Parathyroid adenoma (tissue), 2 donors: ENCODE results near the gene GLIPR2.

ENCODE experiments used
- H2AFZ ChIP-seq: fragments of 300-600 bp; sonication (generic); one replicate; pipeline ENCODE4 v1.7.0; 2017; ENCODE audit warnings: antibody characterized with exemption, mild to moderate bottlenecking
- H3K27ac ChIP-seq: fragments of 300-600 bp; sonication (generic); one replicate; pipeline ENCODE4 v1.7.0; 2017
- H3K27me3 ChIP-seq: fragments of 300-600 bp; sonication (generic); one replicate; pipeline ENCODE4 v1.7.0; 2017; ENCODE audit warnings: low read length; ENCODE audit not compliant: control insufficient read depth, insufficient read depth
- H3K36me3 ChIP-seq: fragments of 300-600 bp; sonication (generic); one replicate; pipeline ENCODE4 v1.7.0; 2017; ENCODE audit warnings: low read length; ENCODE audit not compliant: control insufficient read depth, insufficient read depth
- H3K4me1 ChIP-seq: fragments of 300-600 bp; sonication (generic); one replicate; pipeline ENCODE4 v1.7.0; 2017; ENCODE audit warnings: control low read depth
- H3K4me2 ChIP-seq: fragments of 300-600 bp; sonication (generic); one replicate; pipeline ENCODE4 v1.7.0; 2017; ENCODE audit warnings: low read length
- H3K4me3 ChIP-seq: fragments of 300-600 bp; sonication (generic); one replicate; pipeline ENCODE4 v1.7.0; 2017; ENCODE audit warnings: low read depth, low read length
- H3K79me2 ChIP-seq: fragments of 300-600 bp; sonication (generic); one replicate; pipeline ENCODE4 v1.7.0; 2017; ENCODE audit warnings: control low read depth
- H3K9ac ChIP-seq: fragments of 300-600 bp; sonication (generic); one replicate; pipeline ENCODE4 v1.7.0; 2017; ENCODE audit warnings: mild to moderate bottlenecking
- H3K9me3 ChIP-seq: fragments of 300-600 bp; sonication (generic); one replicate; pipeline ENCODE4 v1.7.0; 2017; ENCODE audit warnings: low read length; ENCODE audit not compliant: control insufficient read depth
- CTCF ChIP-seq: fragments of 300-600 bp; sonication (generic); IDR thresholded peaks from one replicate; pipeline ENCODE4 v1.7.0; 2017; ENCODE audit warnings: antibody characterized with exemption, mild to moderate bottlenecking
- donor health status: primary hyperparathyroidism.

The GLIPR2 gene

GRCh38 chr9:36210722-36211121 lies 74.2 kb downstream of the GLIPR2 start:
- Histone ChIP-seq H3K4me3 (no peak overlapping the region), H3K4me2 (no peak overlapping the region), H3K36me3 (no peaks in the 10 kb centered on the region), H3K79me2 (peaks cover 9% of the 10 kb centered on the region), H3K4me1 (no peaks in the 10 kb centered on the region), H2AFZ (no peak overlapping the region), H3K27me3 (no peaks in the 10 kb centered on the region), H3K9me3 (no peaks in the 10 kb centered on the region), H3K9ac (no peak overlapping the region), H3K27ac (no peak overlapping the region)
- no peak for TF ChIP-seq CTCF

GRCh38 chr9:36211510-36211909 lies 75.0 kb downstream of the GLIPR2 start:
- Histone ChIP-seq H3K4me1 (no peaks in the 10 kb centered on the region), H3K9me3 (no peaks in the 10 kb centered on the region), H3K36me3 (no peaks in the 10 kb centered on the region), H2AFZ (no peak overlapping the region), H3K27ac (no peak overlapping the region), H3K9ac (no peak overlapping the region), H3K4me3 (no peak overlapping the region), H3K4me2 (no peak overlapping the region), H3K79me2 (peaks cover 5% of the 10 kb centered on the region), H3K27me3 (no peaks in the 10 kb centered on the region)
- TF ChIP-seq CTCF, result no peak

- H3K36me3 ChIP-seq, result no peaks in the 10 kb centered on the region
- H3K4me3 ChIP-seq, result no peak overlapping the region
- no peaks in the 10 kb centered on the region for H3K9me3 ChIP-seq
- no peaks in the 10 kb centered on the region for H3K27me3 ChIP-seq
- no peak overlapping the region for H2AFZ ChIP-seq
- no peak for TF ChIP-seq CTCF
- H3K9ac ChIP-seq, result no peak overlapping the region
- H3K4me2 ChIP-seq, result no peak overlapping the region
- peaks cover 5% of the 10 kb centered on the region for H3K79me2 ChIP-seq
- no peaks in the 10 kb centered on the region for H3K4me1 ChIP-seq
- H3K27ac ChIP-seq, result no peak overlapping the region
Measured at GRCh38 chr9:36213387-36213786, 76.9 kb downstream of the GLIPR2 start.
